ENCODE data around the gene ANGPT4.

ANGPT4 gene

GRCh38 chr20:939606-940005, 23.5 kb upstream of the ANGPT4 start:
- no peak for DNase-seq

GRCh38 chr20:934186-934840, 18.2 kb upstream of the ANGPT4 start:
- no peak for DNase-seq

GRCh38 chr20:933029-933428, 16.9 kb upstream of the ANGPT4 start:
- no peak for DNase-seq

GRCh38 chr20:931401-931800, 15.3 kb upstream of the ANGPT4 start:
- no peak for DNase-seq

- DNase-seq: no peak
Measured at GRCh38 chr20:926670-927069, 10.5 kb upstream of the ANGPT4 start.

GRCh38 chr20:925516-925915, 9.4 kb upstream of the ANGPT4 start:
- no peak for DNase-seq

GRCh38 chr20:924639-925038, 8.5 kb upstream of the ANGPT4 start:
- no peak for DNase-seq

GRCh38 chr20:922781-923180, 6.6 kb upstream of the ANGPT4 start:
- DNase-seq: no peak

- no peak for DNase-seq
Measured at GRCh38 chr20:921068-921467, 4.9 kb upstream of the ANGPT4 start.

GRCh38 chr20:920311-920710, 4.2 kb upstream of the ANGPT4 start:
- no peak for DNase-seq

- DNase-seq: no peak
Measured at GRCh38 chr20:919491-919916, 3.4 kb upstream of the ANGPT4 start.

- no peak for DNase-seq
Measured at GRCh38 chr20:917416-917815, 1.3 kb upstream of the ANGPT4 start.

- DNase-seq: no peak
Measured at GRCh38 chr20:916825-917224, 691 bp upstream of the ANGPT4 start.

- no peak for DNase-seq
Measured at GRCh38 chr20:914727-915498, 1.2 kb downstream of the ANGPT4 start.

- DNase-seq: no peak
Measured at GRCh38 chr20:913306-913849, 2.8 kb downstream of the ANGPT4 start.

- DNase-seq: no peak
Measured at GRCh38 chr20:911882-912600, 4.1 kb downstream of the ANGPT4 start.

GRCh38 chr20:910870-911770, 5.0 kb downstream of the ANGPT4 start:
- no peak for DNase-seq

- no peak for DNase-seq
Measured at GRCh38 chr20:910132-910869, 5.8 kb downstream of the ANGPT4 start.

GRCh38 chr20:909641-910040, 6.5 kb downstream of the ANGPT4 start:
- no peak for DNase-seq

GRCh38 chr20:906703-907270, 9.3 kb downstream of the ANGPT4 start:
- DNase-seq: no peak

- DNase-seq: no peak
Measured at GRCh38 chr20:906001-906520, 10.1 kb downstream of the ANGPT4 start.
